Activated effector memory CD4-positive, alpha-beta T cell treated with anti-CD3 and anti-CD28 coated beads, Interleukin-2, amount 50 U/mL, for 16 hours (primary cell): Measurements from ENCODE around the gene RBM39.
A peak's percentile ranks its signal among the peaks of the same experiment; 100 is the strongest.
"Not testable (repeated sequence)": the region's sequence is repeated elsewhere in the genome, so short reads cannot be mapped to it uniquely, and the experiment has no call there.

Experiments used
- DNase-seq: peaks from one replicate; pipeline ENCODE4 v3.0.0-alpha.2; 2020

The RBM39 gene

DNA sequence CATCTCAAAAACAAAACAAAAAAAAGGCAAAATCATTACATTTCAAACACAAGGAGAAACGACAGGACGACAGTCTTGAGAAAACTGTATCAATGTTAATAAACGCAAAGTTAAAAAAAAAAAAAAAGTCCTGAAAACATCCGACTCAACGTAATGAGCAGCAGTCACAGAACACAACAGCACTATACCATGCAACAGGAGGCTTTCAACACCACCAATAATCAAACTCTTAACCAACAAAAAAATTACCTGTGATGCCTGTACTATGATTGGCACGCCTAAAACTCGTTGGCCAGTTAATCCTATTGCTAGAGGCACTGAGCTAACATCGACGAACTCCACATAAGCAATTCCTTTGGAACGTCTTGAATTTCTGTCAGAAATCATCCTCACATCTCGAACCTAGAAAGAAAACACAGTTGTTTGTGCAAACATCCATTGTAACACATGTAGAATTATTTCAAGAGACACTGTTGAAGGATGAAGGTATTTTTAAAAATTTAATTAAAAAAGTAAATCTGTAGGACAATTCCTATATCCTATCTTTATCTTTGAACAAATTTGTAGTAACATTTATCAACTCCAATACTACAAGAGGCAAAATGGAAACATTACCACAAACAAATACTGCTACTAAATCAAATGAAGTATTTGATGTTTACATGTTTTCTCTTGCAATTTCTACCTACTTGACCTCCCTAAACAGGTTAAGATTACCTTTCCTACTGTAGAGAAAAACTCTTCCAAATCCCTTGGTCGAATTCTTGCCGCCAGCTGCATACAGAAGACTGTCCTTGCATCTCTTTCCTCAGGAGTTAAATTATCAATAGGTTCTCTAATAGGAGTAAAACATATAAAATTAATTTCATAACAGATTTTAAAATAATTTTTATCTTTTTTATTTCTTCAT is 17.5 kb downstream of the RBM39 start:
- no peak for DNase-seq

DNA sequence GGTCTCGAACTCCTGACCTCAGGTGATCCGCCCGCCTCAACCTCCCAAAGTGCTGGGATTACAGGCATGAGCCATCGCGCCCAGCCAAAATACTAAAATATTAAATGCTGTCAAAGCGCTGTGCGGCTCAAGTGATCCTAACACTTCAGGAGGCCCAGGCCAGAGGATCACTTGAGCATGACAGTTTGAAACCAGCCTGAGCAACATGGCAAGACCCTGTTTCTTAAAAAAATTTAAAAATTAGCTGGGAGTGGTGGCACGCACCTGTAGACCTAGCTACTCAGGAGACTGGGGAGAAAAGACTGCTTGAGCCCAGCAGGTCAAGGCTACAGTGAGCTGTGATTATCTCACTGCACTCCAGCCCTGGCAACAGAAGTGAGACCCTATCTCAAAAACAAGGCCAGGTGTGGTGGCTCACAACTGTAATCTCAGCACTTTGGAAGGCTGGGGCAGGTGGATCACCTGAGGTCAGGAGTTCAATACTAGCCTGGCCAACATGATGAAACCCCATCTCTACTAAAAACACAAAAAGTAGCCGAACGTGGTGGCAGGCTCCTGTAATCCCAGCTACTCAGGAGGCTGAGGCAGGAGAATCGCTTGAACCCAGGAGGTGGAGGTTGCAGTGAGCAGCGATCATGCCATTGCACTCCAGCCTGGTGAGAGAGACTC is 18.3 kb downstream of the RBM39 start:
- not testable (repeated sequence) for DNase-seq

DNA sequence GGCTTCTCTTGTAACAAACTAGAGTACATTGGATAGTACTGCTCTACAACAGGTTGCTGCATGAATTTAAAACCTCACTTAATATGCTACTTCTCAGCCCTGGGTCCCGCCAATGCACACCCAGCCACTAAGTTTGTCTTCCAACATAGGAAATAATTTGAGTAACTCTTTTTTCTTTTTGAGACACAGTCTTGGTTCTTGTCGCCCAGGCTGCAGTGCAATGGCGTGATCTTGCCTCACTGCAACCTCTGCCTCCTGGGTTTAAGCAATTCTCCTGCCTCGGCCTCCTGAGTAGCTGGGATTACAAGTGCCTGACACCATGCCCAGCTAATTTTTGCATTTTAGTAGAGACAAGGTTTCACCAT is 18.8 kb downstream of the RBM39 start:
- DNase-seq = not testable (repeated sequence)

DNA sequence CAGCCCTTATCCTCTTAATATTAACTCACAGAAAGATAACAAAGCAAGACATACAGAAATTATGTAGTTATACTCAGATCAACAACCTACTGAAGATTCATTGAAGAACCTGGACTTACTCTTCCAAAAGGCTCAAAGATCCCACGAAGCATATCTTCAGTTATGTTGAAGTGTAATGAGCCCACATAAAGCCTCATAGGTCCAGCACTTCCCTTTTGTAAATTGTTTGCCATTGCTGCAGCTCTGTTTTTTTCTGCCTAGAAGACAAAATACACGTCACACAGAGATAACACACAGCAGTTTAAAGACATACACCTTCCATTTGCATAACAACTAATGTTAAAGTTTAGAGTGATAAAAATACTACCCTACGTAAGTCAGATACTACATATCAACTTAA is 20.4 kb downstream of the RBM39 start:
- no peak for DNase-seq

DNA sequence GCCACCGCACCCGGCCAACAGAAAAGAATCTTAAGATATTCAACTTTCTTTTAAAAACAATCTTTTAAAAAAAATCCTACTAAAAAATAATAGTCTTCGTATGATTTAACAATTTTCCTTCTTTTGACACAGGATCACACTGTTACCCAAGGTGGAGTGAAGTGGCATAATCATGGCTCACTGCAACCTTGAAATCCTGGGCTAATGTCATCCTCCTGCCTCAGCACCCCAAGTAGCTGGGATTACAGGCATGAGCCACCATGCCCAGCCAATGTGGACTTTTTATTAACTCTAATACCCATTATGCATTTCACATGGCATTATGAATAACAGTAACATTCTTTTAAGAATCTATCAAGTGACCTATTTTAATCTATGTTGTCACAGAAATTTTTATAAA is 20.8 kb downstream of the RBM39 start:
- DNase-seq = no peak

DNA sequence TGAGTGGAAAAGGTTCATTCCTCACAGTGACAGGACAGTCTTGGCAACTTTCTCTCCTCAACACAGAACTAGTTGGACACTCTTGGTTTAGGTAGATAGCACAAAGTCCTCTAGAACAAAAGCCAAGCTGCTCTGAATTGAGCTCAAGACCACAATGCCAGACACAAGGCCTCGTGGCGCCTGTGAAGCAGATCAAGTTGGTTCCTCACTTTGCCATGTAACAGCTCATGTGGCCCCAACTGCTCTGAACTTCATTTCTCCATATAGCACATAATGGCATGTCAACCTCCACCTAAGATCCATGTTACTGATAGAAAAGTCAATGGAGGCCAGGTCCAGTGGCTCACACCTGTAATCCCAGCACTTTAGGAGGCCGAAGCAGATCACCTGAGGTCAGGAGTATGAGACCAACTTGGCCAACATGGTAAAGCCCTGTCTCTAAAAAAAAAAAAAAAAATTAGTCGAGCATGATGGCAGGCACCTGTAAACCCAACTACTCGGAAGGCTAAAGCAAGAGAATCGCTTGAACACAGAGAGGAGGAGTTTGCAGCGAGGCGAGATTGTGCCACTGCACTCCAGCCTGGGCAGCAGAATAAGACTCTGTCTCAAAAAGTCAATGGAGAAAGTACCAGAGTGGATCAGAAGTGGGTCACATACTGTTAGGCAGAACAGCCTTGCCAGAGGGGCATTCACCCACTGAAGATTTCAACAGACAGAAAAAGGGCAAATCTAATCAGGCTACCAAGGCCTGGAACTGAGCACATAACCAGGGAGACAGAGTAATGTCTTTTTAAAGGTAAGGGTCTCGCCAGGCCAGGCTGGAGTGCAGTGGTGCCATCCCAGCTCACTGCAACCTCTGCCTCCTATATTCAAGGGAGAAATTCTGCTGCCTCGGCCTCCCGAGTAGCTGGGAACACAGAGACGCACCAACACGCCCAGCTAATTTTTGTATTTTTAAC is 21.6 kb downstream of the RBM39 start:
- DNase-seq = peak; percentile 30

DNA sequence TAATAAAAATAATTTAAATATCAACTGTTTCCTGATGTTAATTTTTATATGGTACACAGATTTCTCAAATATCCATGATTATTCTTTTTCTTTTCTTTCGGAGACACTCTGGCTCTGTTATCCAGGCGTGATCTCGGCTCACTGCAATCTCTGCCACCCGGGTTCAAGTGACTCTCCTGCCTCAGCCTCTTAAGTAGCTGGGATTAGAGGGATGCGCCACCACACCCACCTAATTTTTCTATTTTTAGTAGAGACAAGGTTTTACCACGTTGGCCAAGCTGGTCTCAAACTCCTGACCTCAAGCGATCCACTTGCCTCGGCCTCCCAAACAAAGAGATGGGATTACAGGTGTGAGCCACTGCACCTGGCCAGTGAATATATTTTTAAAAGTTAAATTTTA is 22.3 kb downstream of the RBM39 start:
- peak; percentile 55 for DNase-seq

DNA sequence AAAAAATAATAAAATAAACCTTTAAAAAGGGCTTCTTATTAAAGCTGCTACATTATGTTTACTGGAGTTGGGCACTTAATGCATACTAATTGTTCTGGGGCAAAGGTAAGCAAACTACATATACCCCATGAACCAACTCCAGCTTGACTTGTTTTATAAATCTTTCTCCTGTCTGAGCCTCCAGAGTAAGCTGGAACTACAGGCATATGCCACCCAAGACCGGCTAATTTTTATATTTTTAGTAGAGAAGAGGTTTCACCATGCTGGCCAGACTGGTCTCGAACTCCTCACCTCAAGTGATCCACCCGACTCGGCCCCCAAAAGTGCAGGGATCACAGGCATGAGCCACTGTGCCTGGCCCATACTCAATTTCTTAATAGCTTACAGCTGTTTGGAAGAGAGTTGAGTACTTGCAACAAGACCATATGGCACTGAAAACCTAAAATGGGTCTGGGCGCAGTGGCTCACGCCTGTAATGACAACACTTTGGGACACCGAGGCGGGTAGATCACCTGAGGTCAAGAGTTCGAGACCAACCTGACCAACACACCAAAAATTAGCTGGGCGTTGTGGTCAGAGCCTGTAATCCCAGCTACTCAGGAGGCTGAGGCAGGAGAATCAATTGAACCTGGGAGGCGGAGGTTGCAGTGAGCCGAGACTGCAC is 23.0 kb downstream of the RBM39 start:
- DNase-seq = peak; percentile 60

DNA sequence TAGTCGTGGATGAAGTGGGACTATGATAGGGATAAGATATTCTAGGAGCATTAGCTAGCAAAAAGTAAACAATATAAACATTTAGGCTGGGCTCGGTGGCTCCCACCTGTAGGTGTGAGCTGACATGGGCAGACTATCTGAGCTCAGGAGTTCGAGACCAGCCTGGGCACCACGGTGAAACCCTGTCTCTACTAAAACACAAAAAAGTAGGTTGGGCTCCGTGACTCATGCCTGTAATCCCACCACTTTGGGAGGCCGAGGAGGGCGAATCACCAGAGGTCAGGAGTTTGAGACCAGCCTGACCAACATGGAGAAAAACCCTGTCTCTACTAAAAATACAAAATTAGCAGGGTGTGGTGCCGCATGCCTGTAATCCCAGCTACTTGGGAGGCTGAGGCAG is 23.7 kb downstream of the RBM39 start:
- DNase-seq = peak; percentile 60

DNA sequence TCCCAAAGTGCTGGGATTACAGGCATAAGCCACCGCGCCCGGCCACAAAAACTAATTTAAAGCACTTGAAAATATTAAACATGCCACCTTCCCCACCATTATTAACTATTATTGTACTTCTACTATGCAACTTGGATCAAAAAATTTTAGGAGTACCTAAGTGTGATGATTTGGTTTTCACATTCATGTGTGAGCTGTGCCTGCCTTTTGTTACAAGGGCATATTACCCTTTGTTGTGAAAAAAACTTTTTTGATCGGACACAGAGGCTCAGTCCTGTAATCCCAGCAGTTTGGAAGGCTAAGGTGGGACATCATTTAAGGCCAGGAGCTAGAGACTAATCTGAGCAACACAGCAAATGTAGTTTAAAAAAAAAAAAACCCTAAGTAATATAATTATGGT is 25.7 kb downstream of the RBM39 start:
- DNase-seq = no peak

DNA sequence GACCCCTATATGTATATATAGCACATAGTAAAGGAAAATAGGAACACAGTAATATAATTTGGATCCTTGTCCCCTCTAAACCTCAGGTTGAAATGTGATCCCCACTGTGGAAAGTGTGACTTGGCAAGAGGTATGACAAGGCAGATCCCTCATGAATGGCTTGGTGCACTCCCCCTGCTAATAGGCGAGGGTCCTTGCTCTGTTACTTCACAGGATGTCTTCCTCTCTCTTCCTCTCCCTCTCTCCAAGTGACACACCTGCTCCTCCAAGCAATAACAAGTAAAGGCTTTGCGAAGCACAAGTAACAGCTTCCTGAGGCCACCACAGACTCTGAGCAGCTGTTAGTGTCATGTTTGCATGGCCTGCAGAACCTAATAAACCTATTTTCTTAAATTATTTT is 26.4 kb downstream of the RBM39 start:
- peak; percentile 53 for DNase-seq

DNA sequence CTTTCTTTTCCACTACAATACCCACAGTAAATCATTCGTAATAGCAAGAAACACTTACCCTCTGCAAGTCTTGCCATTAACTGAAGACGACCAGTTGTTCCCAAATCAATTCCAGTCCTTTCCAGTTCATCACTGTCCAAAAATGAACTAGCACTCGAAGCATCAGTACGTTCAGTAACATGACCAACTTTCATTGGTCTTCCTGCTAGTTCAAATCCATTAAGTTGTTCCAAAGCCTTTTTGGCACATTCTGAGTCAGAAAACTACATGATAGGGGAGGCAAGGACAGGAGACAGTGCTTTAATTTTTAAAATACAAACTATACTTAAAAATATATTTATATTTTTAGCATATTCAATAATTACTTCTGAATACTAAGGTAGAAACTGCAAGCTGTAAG is 27.9 kb downstream of the RBM39 start:
- DNase-seq = no peak

DNA sequence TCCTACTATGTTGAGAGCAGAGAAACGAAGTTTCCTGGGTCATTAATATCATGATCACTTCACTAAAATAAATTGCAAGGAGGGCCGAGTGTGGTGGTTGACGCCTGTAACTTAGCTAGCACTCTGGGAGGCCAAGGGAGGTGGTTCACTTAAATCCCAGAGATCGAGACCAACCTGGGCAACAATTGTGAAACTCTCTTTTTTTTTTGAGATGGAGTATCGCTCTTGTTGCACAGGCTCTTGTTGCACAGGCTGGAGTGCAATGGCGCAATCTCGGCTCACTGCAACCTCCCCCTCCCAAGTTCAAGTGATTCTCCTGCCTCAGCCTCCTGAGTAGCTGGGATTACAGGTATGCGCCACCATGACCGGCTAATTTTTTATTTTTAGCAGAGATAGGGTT is 28.9 kb downstream of the RBM39 start:
- DNase-seq = peak; percentile 34

DNA sequence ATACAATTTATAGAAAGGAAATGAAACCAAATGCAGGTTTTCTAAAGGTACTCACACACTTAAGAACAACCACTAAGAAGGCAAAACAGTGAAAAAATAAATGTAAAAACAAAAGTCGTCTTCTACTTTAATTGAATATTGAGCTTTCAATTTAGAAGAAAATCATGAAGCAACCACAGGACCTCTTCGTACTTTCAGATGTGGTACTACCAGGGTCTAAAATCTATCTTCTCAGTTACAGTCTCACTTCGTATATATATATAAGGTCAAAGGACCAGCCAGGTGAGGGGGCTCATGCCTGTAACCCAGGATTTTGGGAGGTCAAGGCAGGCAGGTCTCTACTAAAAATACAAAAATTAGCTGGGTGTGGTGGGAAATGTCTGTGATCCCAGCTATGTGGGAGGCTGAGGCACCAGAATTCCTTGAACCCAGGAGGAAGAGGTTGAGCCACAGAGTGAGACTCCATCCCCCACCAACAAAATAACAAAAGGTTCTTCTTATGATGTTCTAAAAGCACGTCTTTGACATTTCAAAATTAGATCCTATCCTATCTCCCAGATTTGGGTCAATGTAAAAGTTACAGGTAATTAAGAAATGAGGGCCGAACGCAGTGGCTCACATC is 30.4 kb downstream of the RBM39 start:
- DNase-seq = no peak

DNA sequence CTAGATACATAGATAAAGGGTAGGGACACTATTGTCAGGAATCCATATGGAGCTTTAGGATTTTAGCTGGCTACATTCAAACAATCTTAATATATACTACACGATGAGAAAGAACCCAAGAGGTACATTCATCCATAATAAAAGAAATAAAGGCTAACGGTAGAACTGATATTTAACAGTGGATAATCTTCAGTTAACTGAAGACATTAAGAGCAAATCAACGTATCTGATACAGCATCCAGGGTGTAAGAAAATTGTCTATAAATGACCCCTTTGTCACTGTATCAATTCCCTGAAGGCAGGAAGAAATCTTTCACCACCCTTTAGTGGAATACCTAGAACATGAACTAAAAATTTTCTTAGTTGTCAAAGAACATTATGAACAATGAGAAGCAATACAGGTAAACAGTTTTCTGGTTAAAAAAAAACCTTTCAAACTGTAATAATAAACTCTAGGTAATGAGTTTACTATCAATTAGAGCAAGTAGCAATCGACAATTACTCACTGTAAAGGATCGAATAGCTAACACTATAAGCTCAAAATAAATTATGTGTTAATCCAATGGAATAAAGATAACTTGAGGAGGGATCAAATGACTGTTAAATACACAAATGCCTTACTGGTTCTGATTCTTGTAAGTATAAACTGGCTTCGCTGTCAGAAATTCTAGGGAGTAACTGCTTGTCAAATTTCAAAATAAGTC is 31.0 kb downstream of the RBM39 start:
- DNase-seq = no peak

DNA sequence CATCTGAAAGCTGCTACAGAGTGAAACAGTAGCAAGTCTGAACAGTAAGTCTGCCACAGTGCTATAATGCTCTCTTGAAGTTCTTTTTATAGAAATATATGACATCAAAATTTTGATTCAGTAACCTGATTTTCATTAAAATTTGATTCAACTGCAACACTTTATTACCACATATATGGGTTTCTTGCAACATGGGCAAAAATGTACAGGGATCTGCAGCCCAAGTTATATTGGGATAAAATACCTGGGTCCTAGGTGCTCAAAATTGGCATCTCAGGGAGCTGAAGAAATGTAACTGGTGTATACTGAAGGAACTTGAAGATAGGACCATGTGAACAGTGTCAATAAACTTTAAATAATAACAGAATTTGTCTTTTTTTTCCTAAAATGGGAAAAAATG is 32.0 kb downstream of the RBM39 start:
- no peak for DNase-seq

DNA sequence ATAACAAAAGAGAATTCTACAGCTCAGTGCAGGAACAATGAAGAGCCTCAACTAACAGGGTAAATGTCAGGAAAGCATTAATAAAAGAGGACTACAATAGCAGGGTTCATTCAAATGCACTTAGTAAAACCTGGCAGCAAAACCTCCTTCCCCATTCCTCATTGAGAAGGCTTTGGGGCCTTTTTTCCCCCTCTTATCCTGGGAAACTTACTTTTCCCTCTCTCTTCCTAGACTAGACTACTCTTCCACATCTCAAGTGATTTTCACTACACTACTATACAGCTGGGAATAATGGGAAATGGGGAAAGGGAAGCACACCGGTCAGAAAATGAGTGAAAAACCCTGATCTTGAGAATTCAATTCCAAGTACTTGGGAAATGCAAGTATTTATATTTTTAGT is 32.8 kb downstream of the RBM39 start:
- DNase-seq = no peak

DNA sequence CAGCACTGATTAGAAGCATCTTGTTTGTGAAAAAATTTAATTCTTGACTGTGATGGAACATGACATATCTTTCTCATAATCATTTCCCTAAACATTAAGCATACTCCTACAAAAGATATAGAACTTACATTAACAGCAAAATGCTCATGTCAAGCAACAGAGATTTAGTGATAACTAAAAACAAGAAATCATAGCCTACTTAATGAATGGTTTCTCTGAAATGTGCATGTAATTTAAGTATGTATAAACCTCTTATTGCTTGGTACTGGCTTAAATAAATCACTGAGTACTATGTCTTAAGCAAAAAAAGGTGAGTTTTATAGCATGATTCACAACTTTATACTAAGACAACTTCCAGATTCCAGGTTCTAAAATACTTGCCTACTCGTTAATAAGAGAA is 33.6 kb downstream of the RBM39 start:
- DNase-seq = no peak

DNA sequence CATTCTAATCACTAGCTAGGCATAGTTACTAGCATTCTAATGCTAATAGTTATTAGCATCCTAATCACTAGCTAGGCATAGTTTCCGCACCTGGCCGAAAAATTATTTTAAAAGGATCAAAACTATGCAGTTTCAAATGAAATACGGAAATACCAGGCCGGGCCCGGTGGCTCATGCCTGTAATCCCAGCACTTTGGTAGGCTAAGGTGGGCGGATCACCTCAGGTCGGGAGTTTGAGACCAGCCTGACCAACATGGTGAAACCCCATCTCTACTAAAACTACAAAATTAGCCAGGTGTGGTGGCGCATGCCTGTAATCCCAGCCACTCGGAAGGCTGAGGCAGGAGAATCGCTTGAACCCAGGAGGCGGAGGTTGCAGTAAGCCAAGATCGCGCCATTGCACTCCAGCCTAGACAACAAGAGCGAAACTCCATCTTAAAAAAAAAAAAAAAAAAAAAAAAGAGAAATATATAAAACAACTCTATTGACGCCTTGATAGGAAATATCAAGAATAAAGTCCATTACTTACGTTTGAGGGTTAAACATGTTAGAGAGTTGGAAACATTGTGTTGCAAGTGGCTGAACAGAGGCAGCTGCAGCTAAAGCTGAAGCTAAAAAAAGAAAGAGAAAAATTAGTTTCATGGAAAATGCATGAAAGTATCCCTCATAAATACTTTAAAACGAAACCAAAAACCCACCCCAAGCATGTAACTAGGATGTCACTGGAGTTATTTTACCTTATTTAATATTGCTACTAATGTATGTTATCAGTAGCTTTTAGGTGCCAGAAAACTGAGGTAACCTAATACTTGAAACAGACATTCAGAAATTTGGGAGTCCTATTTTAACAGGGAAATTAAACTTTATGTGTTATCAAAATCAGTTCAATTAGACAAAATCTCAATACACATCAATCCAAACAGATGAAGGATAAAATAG is 35.2 kb downstream of the RBM39 start:
- not testable (repeated sequence) for DNase-seq

DNA sequence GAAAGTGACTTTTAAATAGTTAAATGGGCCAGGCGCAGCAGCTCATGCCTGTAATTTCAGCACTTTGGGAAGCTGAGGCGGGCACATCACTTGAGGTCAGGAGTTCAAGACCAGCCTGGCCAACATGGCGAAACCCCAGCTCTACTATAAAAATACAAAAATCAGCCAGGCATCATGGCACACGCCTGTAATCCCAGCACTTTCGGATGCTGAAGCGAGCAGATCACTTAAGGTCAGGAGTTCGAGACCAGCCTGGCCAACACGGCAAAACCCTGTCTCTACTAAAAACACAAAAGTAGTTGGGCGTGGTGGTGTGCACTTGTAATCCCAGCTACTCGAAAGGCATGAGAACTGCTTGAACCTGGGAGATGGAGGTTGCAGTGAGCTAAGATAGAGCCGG is 36.2 kb downstream of the RBM39 start:
- DNase-seq = not testable (repeated sequence)
